Neural crest cell (in vitro differentiated cells): ENCODE data around the gene UGT2B17. TPM values are rescaled to one million over a fixed set of nuclear protein-coding genes. Genes with fewer than 3 reads are reported as not detected.

ENCODE experiments used
- DNase-seq: peaks from one replicate; pipeline ENCODE4 v3.0.0; 2021; ENCODE audit warnings: low read depth, mixed read lengths, low spot score
- H3K27ac Mint-ChIP-seq: one replicate; pipeline ENCODE4 v1.8.0; 2021; ENCODE audit warnings: mild to moderate bottlenecking, mixed read lengths; ENCODE audit not compliant: unreplicated experiment
- H3K27me3 Mint-ChIP-seq: 2 replicates; pipeline ENCODE4 v1.8.0; 2021; ENCODE audit warnings: low read depth, mild to moderate bottlenecking, mixed read lengths
- H3K36me3 Mint-ChIP-seq: 2 replicates; pipeline ENCODE4 v1.8.0; 2021; ENCODE audit warnings: low read depth, mild to moderate bottlenecking, mixed read lengths
- H3K4me1 Mint-ChIP-seq: 2 replicates; pipeline ENCODE4 v1.8.0; 2021; ENCODE audit warnings: mixed read lengths
- H3K4me3 Mint-ChIP-seq: one replicate; pipeline ENCODE4 v1.8.0; 2021; ENCODE audit warnings: mild to moderate bottlenecking, mixed read lengths
- H3K9me3 Mint-ChIP-seq: 2 replicates; pipeline ENCODE4 v1.8.0; 2021; ENCODE audit warnings: mixed read lengths
- total RNA-seq: library from RNA; stranded (reverse); gene quantifications from 2 replicates; pipeline ENCODE4 v1.2.1, GENCODE V29; 2021
- TF ChIP-seq, protein P1 (sequence below): fragments of 200-600 bp; sonication (generic); conservative IDR thresholded peaks from 2 replicates; pipeline ENCODE4 v1.5.0; 2021; ENCODE audit warnings: antibody characterized with exemption, mild to moderate bottlenecking

UGT2B17 gene
- total RNA-seq, 1 donor from 2014 or later: not detected

DNA sequence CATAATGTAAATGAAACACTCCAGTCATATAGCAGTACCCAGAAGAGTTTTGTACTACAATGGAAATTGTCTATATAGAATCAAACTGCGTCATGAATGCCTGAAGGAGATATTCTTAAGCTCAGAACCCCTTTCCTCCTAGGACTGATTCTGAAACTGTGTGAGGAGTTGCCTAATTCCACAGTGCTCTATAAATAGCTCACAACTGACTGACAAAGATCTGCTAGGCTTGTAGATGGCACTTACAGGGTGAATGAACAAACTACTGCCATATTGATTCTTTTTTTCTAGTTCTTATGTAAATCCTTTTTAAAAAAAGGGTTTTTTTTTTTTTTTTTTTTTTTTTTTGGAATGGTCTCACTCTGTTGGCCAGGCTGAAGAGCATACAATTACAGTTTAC, 30.1 kb upstream of the UGT2B17 start:
- DNase-seq: no peak
- H3K4me1 Mint-ChIP-seq: no peaks in the 10 kb centered on the region
- H3K27me3 Mint-ChIP-seq: no peaks in the 10 kb centered on the region

DNA sequence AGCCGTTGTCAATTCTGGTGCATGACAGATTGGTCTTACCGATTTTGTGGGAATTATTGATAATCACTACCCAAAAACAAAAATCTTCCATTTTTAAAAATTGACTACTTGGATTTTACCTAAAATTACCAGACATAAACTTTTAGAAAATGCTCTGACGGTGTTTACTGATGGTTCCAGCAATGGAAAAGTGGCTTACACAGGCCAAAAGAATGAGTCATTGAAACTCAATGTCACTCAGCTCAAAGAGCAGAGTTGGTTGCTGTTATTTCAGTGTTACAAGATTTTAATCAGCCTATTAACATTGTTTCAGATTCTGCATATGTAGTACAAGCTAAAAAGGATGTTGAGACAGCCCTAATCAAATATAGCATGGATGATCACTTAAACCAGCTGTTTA, 23.0 kb upstream of the UGT2B17 start:
- Mint-ChIP-seq H3K4me1 (no peaks in the 10 kb centered on the region), H3K27ac (no peak overlapping the region)

More for the DNA sequence above, 30.1 kb upstream of the UGT2B17 start:
- Mint-ChIP-seq H3K36me3 (no peaks in the 10 kb centered on the region), H3K9me3 (no peaks in the 10 kb centered on the region), H3K27ac (no peak overlapping the region), H3K4me3 (no peak overlapping the region)
- TF ChIP-seq, protein P1, sequence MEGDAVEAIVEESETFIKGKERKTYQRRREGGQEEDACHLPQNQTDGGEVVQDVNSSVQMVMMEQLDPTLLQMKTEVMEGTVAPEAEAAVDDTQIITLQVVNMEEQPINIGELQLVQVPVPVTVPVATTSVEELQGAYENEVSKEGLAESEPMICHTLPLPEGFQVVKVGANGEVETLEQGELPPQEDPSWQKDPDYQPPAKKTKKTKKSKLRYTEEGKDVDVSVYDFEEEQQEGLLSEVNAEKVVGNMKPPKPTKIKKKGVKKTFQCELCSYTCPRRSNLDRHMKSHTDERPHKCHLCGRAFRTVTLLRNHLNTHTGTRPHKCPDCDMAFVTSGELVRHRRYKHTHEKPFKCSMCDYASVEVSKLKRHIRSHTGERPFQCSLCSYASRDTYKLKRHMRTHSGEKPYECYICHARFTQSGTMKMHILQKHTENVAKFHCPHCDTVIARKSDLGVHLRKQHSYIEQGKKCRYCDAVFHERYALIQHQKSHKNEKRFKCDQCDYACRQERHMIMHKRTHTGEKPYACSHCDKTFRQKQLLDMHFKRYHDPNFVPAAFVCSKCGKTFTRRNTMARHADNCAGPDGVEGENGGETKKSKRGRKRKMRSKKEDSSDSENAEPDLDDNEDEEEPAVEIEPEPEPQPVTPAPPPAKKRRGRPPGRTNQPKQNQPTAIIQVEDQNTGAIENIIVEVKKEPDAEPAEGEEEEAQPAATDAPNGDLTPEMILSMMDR: no peak

DNA sequence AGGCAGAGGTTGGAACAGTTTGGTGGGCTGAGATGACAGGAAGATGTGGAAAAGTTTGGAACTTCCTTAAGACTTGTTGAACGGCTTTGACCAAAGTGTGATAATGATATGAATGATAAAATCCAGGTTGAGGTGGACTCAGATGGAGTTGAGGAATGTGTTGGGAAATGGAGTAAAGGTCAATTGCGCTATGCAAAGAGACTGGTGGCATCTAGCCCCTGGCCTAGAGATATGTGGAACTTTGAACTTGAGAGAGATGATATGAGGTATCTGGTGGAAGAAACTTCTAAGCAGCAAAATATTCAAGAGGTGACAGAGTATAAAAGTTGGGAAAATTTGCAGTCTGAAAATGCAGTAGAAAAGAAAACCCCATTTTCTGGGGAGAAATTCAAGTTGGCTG, 21.4 kb upstream of the UGT2B17 start:
- no peak for DNase-seq
- H3K27ac Mint-ChIP-seq: no peak overlapping the region
- H3K36me3 Mint-ChIP-seq: no peaks in the 10 kb centered on the region
- no peaks in the 10 kb centered on the region for H3K9me3 Mint-ChIP-seq
- no peak overlapping the region for H3K4me3 Mint-ChIP-seq
- TF ChIP-seq, protein P1: no peak
- H3K27me3 Mint-ChIP-seq: no peaks in the 10 kb centered on the region
- no peaks in the 10 kb centered on the region for H3K4me1 Mint-ChIP-seq

More for the DNA sequence above, 23.0 kb upstream of the UGT2B17 start:
- no peaks in the 10 kb centered on the region for H3K27me3 Mint-ChIP-seq
- H3K36me3 Mint-ChIP-seq: no peaks in the 10 kb centered on the region
- no peaks in the 10 kb centered on the region for H3K9me3 Mint-ChIP-seq
- no peak overlapping the region for H3K4me3 Mint-ChIP-seq
- DNase-seq: no peak
- TF ChIP-seq, protein P1: no peak

DNA sequence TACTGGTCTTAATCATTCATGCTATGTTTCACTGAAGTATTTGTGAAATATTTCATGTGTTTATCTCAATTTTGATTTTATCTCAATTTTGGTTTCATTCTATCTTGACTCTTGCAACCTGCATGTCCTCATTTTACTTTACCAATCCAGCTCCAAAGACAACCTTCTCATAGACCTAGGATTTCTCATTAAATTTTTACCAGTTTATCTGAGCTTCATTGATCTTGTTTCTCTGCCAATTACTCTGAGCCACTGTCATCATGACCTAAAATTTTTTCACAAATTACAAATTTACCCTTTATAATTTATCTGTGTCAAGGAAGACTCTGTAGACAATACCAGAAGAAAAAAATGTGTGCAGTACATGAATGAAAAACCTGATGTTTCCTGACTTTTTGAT, 18.6 kb upstream of the UGT2B17 start:
- DNase-seq: no peak
- Mint-ChIP-seq H3K27ac (no peak overlapping the region), H3K9me3 (no peaks in the 10 kb centered on the region), H3K4me1 (no peaks in the 10 kb centered on the region), H3K4me3 (no peak overlapping the region), H3K36me3 (no peaks in the 10 kb centered on the region), H3K27me3 (no peaks in the 10 kb centered on the region)
- TF ChIP-seq, protein P1: no peak

DNA sequence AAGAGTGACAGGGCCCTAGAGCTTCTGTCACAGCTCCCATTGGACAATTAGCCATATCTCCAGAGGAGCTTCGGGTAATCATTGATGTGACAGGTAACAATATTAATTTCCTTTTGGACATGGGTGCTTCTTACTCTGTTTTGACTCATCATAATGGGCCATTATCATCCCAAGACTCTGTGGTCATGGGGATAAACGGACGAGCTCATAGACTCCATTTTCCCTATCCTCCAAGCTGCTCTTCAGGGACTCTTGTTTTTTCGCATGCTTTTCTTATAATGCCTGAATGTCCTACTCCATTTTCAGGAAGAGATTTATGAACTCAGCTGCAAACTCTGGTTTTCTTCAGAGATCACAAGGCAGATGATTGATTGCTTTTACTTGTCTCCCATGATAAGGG, 17.0 kb upstream of the UGT2B17 start:
- Mint-ChIP-seq H3K27me3 (no peaks in the 10 kb centered on the region), H3K9me3 (no peaks in the 10 kb centered on the region), H3K4me3 (no peak overlapping the region), H3K36me3 (no peaks in the 10 kb centered on the region), H3K4me1 (no peaks in the 10 kb centered on the region), H3K27ac (no peak overlapping the region)
- DNase-seq: no peak
- TF ChIP-seq, protein P1: no peak

DNA sequence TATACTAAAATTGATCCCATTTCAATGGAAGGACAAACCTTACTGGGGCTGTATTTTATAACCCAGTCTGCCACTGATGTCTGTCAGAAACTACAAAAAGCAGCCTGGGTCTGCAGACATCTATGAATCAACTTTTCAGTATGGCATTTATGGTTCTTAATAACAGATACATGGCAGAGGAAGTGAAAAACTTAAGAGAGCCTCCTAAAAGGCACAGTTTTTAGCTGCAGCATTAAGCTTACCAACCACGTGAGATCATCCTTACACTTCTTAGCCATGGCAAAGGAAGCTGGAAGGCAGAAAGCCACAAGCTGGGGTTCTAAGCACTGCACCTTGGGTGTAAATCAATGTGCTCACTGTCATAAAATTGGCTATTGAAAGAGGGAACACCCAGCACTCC, 16.6 kb upstream of the UGT2B17 start:
- H3K9me3 Mint-ChIP-seq: no peaks in the 10 kb centered on the region

More for the DNA sequence above, 16.6 kb upstream of the UGT2B17 start:
- DNase-seq: no peak
- Mint-ChIP-seq H3K27me3 (no peaks in the 10 kb centered on the region), H3K27ac (no peak overlapping the region), H3K36me3 (no peaks in the 10 kb centered on the region), H3K4me1 (no peaks in the 10 kb centered on the region), H3K4me3 (no peak overlapping the region)
- TF ChIP-seq, protein P1: no peak
